GM12865 (cell line): ENCODE measurements around the gene STK17A.
A peak's percentile ranks its signal among the peaks of the same experiment; 100 is the strongest.
"Not testable (repeated sequence)": the region's sequence is repeated elsewhere in the genome, so short reads cannot be mapped to it uniquely, and the experiment has no call there.

Source experiments
- DNase-seq: peaks from one replicate; pipeline ENCODE4 v3.0.0; 2010; ENCODE audit warnings: low read depth
- H3K4me3 ChIP-seq: 2 replicates; pipeline ENCODE4 v1.5.1; 2011; ENCODE audit warnings: mild to moderate bottlenecking, low read depth, low read length, control low read depth
- CTCF ChIP-seq: IDR thresholded peaks from 2 replicates; pipeline ENCODE4 v1.5.1; 2011; ENCODE audit warnings: low read length, control low read depth, low read depth, inconsistent platforms; ENCODE audit not compliant: insufficient read depth; ENCODE audit errors: missing control alignments

The STK17A gene

GRCh38 chr7:43577485-43577951 lies 5.4 kb upstream of the STK17A start:
- TF ChIP-seq CTCF = no peak
- no peak overlapping the region for H3K4me3 ChIP-seq
- DNase-seq = no peak

- peak overlapping the region; percentile 83 for H3K4me3 ChIP-seq
- TF ChIP-seq CTCF = peak; percentile 10
- DNase-seq = peak; percentile 84
Observed at GRCh38 chr7:43583424-43584194, 701 bp downstream of the STK17A start.

- DNase-seq = peak; percentile 52
- no peak for TF ChIP-seq CTCF
- peak overlapping the region; percentile 83 for H3K4me3 ChIP-seq
Observed at GRCh38 chr7:43584195-43584586, 1.3 kb downstream of the STK17A start.

- not testable (repeated sequence) for DNase-seq
- peak overlapping the region; percentile 83 for H3K4me3 ChIP-seq
Observed at GRCh38 chr7:43584733-43585132, 1.8 kb downstream of the STK17A start.

GRCh38 chr7:43585562-43585961 lies 2.7 kb downstream of the STK17A start:
- no peak for TF ChIP-seq CTCF
- DNase-seq = peak; percentile 44
- peak overlapping the region; percentile 83 for H3K4me3 ChIP-seq

- TF ChIP-seq CTCF = no peak
- peak overlapping the region; percentile 83 for H3K4me3 ChIP-seq
- DNase-seq = peak; percentile 75
Observed at GRCh38 chr7:43586251-43586900, 3.5 kb downstream of the STK17A start.

GRCh38 chr7:43588477-43589132 lies 5.7 kb downstream of the STK17A start:
- H3K4me3 ChIP-seq = no peak overlapping the region
- no peak for DNase-seq
- no peak for TF ChIP-seq CTCF
